Measurements from ENCODE around the gene HELQ. TPM values are rescaled to one million over a fixed set of nuclear protein-coding genes. Genes with fewer than 3 reads are reported as not detected.

HELQ gene
- total and polyA plus RNA-seq, 2 of the 13 experiments (the other 11 are each of a cell fraction or from before 2014, with no cell fraction given), result 6.6 to 10.8 TPM

DNA sequence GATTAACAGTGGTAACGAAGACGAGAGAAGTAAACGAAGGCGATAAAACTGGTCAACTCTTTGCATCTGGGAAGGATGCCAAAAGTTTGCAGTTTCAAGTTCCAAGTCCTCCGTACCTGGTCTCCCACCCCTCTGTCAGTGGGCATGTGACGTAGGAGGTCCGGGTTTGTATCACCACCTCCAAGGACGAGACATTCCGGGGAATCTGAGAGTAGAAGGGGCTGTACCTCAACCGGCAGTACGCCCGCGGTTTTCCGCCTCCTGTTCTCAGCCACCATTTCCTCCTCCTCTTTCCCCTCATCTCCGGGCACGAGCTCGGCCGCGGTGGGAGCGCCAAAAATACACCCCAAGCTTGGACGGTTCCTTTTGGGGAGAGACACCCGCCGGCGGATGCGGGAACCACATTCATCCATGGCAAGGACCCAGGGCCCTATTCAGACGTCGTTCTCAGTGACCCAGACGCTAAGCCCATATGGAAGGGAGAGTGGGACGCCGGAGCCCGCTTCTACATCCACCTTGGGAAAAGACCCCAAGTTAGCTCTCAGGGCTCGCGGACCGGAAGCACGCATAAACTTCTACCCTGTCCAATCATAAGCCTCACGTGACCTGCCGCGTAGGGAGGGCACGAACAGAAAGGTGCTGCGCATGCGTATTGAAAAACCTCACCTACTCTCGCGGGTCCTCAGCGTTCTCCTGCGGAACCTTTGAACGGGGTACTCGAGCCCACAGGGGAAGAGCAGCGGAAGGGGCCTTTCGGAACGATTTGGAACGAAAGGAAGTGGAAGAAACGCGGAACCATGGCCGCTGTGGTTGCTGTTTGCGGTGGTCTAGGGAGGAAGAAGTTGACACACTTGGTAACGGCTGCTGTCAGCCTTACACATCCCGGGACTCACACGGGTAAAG, at the start of gene HELQ, which contains the start of gene MRPS18C (continued):
- peak; percentile 83; the same call in 1 of the 2 replicates for TF ChIP-seq ZSCAN9 (CRISPR knock-in tag; IDR thresholded peaks at IDR 0.05; ENCODE audit: borderline replicate concordance)
- TF ChIP-seq, protein P1, sequence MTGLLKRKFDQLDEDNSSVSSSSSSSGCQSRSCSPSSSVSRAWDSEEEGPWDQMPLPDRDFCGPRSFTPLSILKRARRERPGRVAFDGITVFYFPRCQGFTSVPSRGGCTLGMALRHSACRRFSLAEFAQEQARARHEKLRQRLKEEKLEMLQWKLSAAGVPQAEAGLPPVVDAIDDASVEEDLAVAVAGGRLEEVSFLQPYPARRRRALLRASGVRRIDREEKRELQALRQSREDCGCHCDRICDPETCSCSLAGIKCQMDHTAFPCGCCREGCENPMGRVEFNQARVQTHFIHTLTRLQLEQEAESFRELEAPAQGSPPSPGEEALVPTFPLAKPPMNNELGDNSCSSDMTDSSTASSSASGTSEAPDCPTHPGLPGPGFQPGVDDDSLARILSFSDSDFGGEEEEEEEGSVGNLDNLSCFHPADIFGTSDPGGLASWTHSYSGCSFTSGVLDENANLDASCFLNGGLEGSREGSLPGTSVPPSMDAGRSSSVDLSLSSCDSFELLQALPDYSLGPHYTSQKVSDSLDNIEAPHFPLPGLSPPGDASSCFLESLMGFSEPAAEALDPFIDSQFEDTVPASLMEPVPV (CRISPR knock-in tag; IDR thresholded peaks at IDR 0.05), result peak; percentile 77
- peak; percentile 26; the same call in 1 of the 2 replicates for TF ChIP-seq JUN (CRISPR knock-in tag; IDR thresholded peaks at IDR 0.05)
- TF ChIP-seq SALL2 (CRISPR knock-in tag; IDR thresholded peaks at IDR 0.05), result peak; percentile 81
- TF ChIP-seq, protein P2, sequence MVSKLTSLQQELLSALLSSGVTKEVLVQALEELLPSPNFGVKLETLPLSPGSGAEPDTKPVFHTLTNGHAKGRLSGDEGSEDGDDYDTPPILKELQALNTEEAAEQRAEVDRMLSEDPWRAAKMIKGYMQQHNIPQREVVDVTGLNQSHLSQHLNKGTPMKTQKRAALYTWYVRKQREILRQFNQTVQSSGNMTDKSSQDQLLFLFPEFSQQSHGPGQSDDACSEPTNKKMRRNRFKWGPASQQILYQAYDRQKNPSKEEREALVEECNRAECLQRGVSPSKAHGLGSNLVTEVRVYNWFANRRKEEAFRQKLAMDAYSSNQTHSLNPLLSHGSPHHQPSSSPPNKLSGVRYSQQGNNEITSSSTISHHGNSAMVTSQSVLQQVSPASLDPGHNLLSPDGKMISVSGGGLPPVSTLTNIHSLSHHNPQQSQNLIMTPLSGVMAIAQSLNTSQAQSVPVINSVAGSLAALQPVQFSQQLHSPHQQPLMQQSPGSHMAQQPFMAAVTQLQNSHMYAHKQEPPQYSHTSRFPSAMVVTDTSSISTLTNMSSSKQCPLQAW (CRISPR knock-in tag; IDR thresholded peaks at IDR 0.05), result peak; percentile 90
- TF ChIP-seq BRCA1 (CRISPR knock-in tag; IDR thresholded peaks at IDR 0.05), result peak; percentile 86
- peak; percentile 59 for TF ChIP-seq PRPF4 (IDR thresholded peaks at IDR 0.05; ENCODE audit: low read depth, low read length, poor library complexity, severe bottlenecking)
- peak; percentile 87 for TF ChIP-seq TBX2 (CRISPR knock-in tag; IDR thresholded peaks at IDR 0.05; ENCODE audit: borderline replicate concordance)
- no peak for TF ChIP-seq PCBP2 (optimal IDR thresholded peaks at IDR 0.05; ENCODE audit: low read depth, low read length, poor library complexity, severe bottlenecking)
- no peak for TF ChIP-seq TEAD2 (CRISPR knock-in tag; IDR thresholded peaks at IDR 0.05)
- TF ChIP-seq FOXK1 (CRISPR knock-in tag; IDR thresholded peaks at IDR 0.05; ENCODE audit: borderline replicate concordance, low read depth), result peak; percentile 94; the same call in 1 of the 2 replicates
- no peak for TF ChIP-seq TBL1XR1 (IDR thresholded peaks at IDR 0.05; ENCODE audit: borderline replicate concordance, low read length, partially characterized antibody)
- TF ChIP-seq ZFY (CRISPR knock-in tag; IDR thresholded peaks at IDR 0.05), result peak; percentile 63
- TF ChIP-seq, protein P3, sequence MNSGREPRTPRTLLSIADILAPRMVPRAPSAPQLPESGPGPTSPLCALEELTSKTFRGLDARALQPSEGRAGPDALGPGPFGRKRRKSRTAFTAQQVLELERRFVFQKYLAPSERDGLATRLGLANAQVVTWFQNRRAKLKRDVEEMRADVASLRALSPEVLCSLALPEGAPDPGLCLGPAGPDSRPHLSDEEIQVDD (CRISPR knock-in tag; IDR thresholded peaks at IDR 0.05; ENCODE audit: borderline replicate concordance), result no peak
- peak; percentile 75; the same call in 1 of the 2 replicates for TF ChIP-seq SMYD3 (CRISPR knock-in tag; IDR thresholded peaks at IDR 0.05)
- no peak for TF ChIP-seq ATRX (CRISPR knock-in tag; IDR thresholded peaks at IDR 0.05; ENCODE audit: borderline replicate concordance)
- TF ChIP-seq, protein P4, sequence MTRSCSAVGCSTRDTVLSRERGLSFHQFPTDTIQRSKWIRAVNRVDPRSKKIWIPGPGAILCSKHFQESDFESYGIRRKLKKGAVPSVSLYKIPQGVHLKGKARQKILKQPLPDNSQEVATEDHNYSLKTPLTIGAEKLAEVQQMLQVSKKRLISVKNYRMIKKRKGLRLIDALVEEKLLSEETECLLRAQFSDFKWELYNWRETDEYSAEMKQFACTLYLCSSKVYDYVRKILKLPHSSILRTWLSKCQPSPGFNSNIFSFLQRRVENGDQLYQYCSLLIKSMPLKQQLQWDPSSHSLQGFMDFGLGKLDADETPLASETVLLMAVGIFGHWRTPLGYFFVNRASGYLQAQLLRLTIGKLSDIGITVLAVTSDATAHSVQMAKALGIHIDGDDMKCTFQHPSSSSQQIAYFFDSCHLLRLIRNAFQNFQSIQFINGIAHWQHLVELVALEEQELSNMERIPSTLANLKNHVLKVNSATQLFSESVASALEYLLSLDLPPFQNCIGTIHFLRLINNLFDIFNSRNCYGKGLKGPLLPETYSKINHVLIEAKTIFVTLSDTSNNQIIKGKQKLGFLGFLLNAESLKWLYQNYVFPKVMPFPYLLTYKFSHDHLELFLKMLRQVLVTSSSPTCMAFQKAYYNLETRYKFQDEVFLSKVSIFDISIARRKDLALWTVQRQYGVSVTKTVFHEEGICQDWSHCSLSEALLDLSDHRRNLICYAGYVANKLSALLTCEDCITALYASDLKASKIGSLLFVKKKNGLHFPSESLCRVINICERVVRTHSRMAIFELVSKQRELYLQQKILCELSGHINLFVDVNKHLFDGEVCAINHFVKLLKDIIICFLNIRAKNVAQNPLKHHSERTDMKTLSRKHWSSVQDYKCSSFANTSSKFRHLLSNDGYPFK (CRISPR knock-in tag; IDR thresholded peaks at IDR 0.05; ENCODE audit: borderline replicate concordance), result peak; percentile 92; the same call in 1 of the 2 replicates
- no peak for TF ChIP-seq SMAD9 (CRISPR knock-in tag; IDR thresholded peaks at IDR 0.05)
- TF ChIP-seq HES4 (CRISPR knock-in tag; IDR thresholded peaks at IDR 0.05; ENCODE audit: borderline replicate concordance), result peak; percentile 61; the same call in 1 of the 2 replicates
- no peak; the same call in 1 of the 2 replicates for TF ChIP-seq ZNF235 (CRISPR knock-in tag; IDR thresholded peaks at IDR 0.05; ENCODE audit: borderline replicate concordance)
- TF ChIP-seq KDM2A (CRISPR knock-in tag; IDR thresholded peaks at IDR 0.05; ENCODE audit: borderline replicate concordance, low read depth), result peak; percentile 99
- peak; percentile 90; the same call in 1 of the 2 replicates for TF ChIP-seq ZNF556 (CRISPR knock-in tag; IDR thresholded peaks at IDR 0.05; ENCODE audit: borderline replicate concordance)
